Spleen (tissue), 11 donors: ENCODE data around the gene ETV6. TPM values are rescaled to one million over a fixed set of nuclear protein-coding genes. Genes with fewer than 3 reads are reported as not detected.

Source experiments
- DNase-seq: peaks from one replicate; pipeline ENCODE4 v3.0.0-alpha.2; 2020
- H3K27ac ChIP-seq, 8 donors: fragments of 200-600 bp; sonication (generic) in 7 of 8; 1 replicate in 4 of 8; 2 replicates in 4 of 8; pipeline versions ENCODE4 v1.5.0 to v1.8.0; 2016 to 2021; ENCODE audit warnings: inconsistent platforms in 4 of 8, mild to moderate bottlenecking in 4 of 8, moderate library complexity in 1 of 8
- H3K27me3 ChIP-seq, 7 donors: fragments of 200-600 bp; sonication (generic) in 6 of 7; replicated peaks in 1 of 7; 1 replicate in 4 of 7; 2 replicates in 3 of 7; pipeline versions ENCODE4 v1.5.0 to v1.8.0; 2016 to 2021; ENCODE audit warnings: inconsistent platforms in 3 of 7, mild to moderate bottlenecking in 1 of 7
- H3K36me3 ChIP-seq, 6 donors: fragments of 200-600 bp; sonication (generic) in 5 of 6; 1 replicate in 4 of 6; 2 replicates in 2 of 6; pipeline versions ENCODE4 v1.5.0 to v1.8.0; 2016 to 2021; ENCODE audit warnings: inconsistent platforms in 2 of 6
- H3K4me1 ChIP-seq, 6 donors: fragments of 200-600 bp; sonication (generic) in 5 of 6; 1 replicate in 3 of 6; 2 replicates in 3 of 6; pipeline versions ENCODE4 v1.5.0 to v1.8.0; 2016 to 2021; ENCODE audit warnings: inconsistent platforms in 3 of 6
- H3K4me3 ChIP-seq, 8 donors: fragments of 200-600 bp; sonication (generic) in 7 of 8; 1 replicate in 4 of 8; 2 replicates in 4 of 8; pipeline versions ENCODE4 v1.5.0 to v1.8.0; 2016 to 2021; ENCODE audit warnings: inconsistent platforms in 4 of 8, mild to moderate bottlenecking in 4 of 8, moderate library complexity in 2 of 8
- H3K9me3 ChIP-seq, 8 donors: fragments of 200-600 bp; sonication (generic) in 7 of 8; 1 replicate in 4 of 8; 2 replicates in 4 of 8; pipeline versions ENCODE4 v1.5.0 to v1.8.0; 2016 to 2021; ENCODE audit warnings: inconsistent platforms in 4 of 8
- CTCF ChIP-seq, 11 experiments: fragments of 200-600 bp in 7 of 11; fragments of 450-650 bp in 4 of 11; sonication (generic) in 4 of 11; IDR thresholded peaks in 8 of 11; conservative IDR thresholded peaks in 3 of 11; 1 replicate in 7 of 11; 2 replicates in 4 of 11; pipeline versions ENCODE4 v1.4.0 to v1.8.0; 2016 to 2021; ENCODE audit warnings: antibody characterized with exemption in 11 of 11, inconsistent platforms in 4 of 11, mild to moderate bottlenecking in 1 of 11
- POLR2A ChIP-seq, 3 donors: fragments of 450-650 bp; IDR thresholded peaks; one replicate each; pipeline ENCODE4 v1.5.1; 2017; ENCODE audit warnings: antibody characterized with exemption in 3 of 3, mild to moderate bottlenecking in 1 of 3
- POLR2AphosphoS5 ChIP-seq, 3 donors: sonication (generic); formaldehyde crosslinking; IDR thresholded peaks; one replicate each; pipeline ENCODE4 v1.5.1; 2017; ENCODE audit warnings: antibody characterized with exemption in 3 of 3
- WGBS, 5 donors: extraction: QIAGEN DNeasy Blood & Tissue Kit in 3 of 5; methylation state at CpG; one replicate each; pipeline versions ENCODE4 v1.1.5 to v1.1.7; 2013 to 2018; 5-methylcytosine and 5-hydroxymethylcytosine counted together
- intact Hi-C: fragments of 100-400 bp; cut with DNase I; formaldehyde crosslinking; loops from one replicate; pipeline ENCODE4 v1.15.0; 2023; ENCODE audit warnings: low total_unique reads
- polyA plus RNA-seq, 3 donors: library from polyadenylated mRNA; stranded (reverse); fragments of 200-250 nt; gene quantifications; one replicate each; pipeline ENCODE4 v1.2.1, GENCODE V29; 2013
- total RNA-seq, 7 donors: library from RNA; depleted of rRNA in 3 of 7; stranded (reverse); fragments of >200 nt in 3 of 7; fragmentation: NEBNext Ultra II Directional in 4 of 7; extraction: Animal tissue kit (Norgen Biotek cat#: 25700) in 4 of 7; gene quantifications; one replicate each; pipeline versions ENCODE4 v1.1.0 to v1.2.1, GENCODE V29; 2016 to 2021
- donor health status: healthy with polysubstance abuse.
- donor health status: DM: no; HTN: no; CAD: no; lungs with moderate emphysema.
- donor health status: DM: no; HTN: no; CAD: no.
- donor health status: Bipolar disorder and iron deficiency.
- donor health status: healthy.
- donor health status: DM: no; HTN: no; CAD: no.
- donor health status: DM: yes; HTN: yes; CAD: no.

Gene ETV6
- total and polyA plus RNA-seq, 10 donors: 7.2 to 116 (median 57.8) TPM

- intact Hi-C loops: no loop called here
- WGBS, 5 donors: 47 to 68% (median 52%) methylated on average over 5 of the region's 5 CpGs
- peak overlapping the region; percentile 33 to 81 (median 78) for H3K27ac ChIP-seq
- no peak overlapping the region for H3K4me3 ChIP-seq
- H3K27me3 ChIP-seq: no peaks in the 10 kb centered on the region
- peaks cover 4 to 20% (median 17%) of the 10 kb centered on the region in 8 donors for H3K9me3 ChIP-seq
- TF ChIP-seq CTCF (IDR thresholded peaks at IDR 0.05 in 8 of 11, conservative IDR thresholded peaks at IDR 0.05 in 3 of 11) (no peak), POLR2A (IDR thresholded peaks at IDR 0.05) (no peak), POLR2AphosphoS5 (IDR thresholded peaks at IDR 0.05) (no peak)
- peaks cover 0 to 80% (median 8%) of the 10 kb centered on the region in 6 donors for H3K36me3 ChIP-seq
- H3K4me1 ChIP-seq: peaks cover 20 to 50% (median 38%) of the 10 kb centered on the region in 6 donors
- DNase-seq: no peak
Measured at GRCh38 chr12:11862798-11863197, 213.3 kb downstream of the ETV6 start.

- peak overlapping the region; percentile 33 to 81 (median 78) for H3K27ac ChIP-seq
- WGBS, 5 donors: 33 to 59% (median 45%) methylated on average over 5 of the region's 5 CpGs
- DNase-seq: no peak
- no peak overlapping the region for H3K4me3 ChIP-seq
- peaks cover 20 to 50% (median 38%) of the 10 kb centered on the region in 6 donors for H3K4me1 ChIP-seq
- intact Hi-C loops: no loop called here
- no peaks in the 10 kb centered on the region for H3K27me3 ChIP-seq
- peaks cover 0 to 82% (median 10%) of the 10 kb centered on the region in 6 donors for H3K36me3 ChIP-seq
- H3K9me3 ChIP-seq: peaks cover 4 to 20% (median 17%) of the 10 kb centered on the region in 8 donors
- TF ChIP-seq POLR2A (IDR thresholded peaks at IDR 0.05) (no peak), CTCF (IDR thresholded peaks at IDR 0.05 in 8 of 11, conservative IDR thresholded peaks at IDR 0.05 in 3 of 11) (no peak), POLR2AphosphoS5 (IDR thresholded peaks at IDR 0.05) (peak in 1 of 3 donors; percentile 45)
Measured at GRCh38 chr12:11863478-11863906, 214.0 kb downstream of the ETV6 start.

- intact Hi-C loops: no loop called here
- Histone ChIP-seq H3K27ac (peak overlapping the region; percentile 33 to 81 (median 78)), H3K4me1 (peaks cover 20 to 50% (median 38%) of the 10 kb centered on the region in 6 donors), H3K36me3 (peaks cover 0 to 83% (median 15%) of the 10 kb centered on the region in 6 donors), H3K9me3 (peaks cover 4 to 20% (median 17%) of the 10 kb centered on the region in 8 donors), H3K27me3 (no peaks in the 10 kb centered on the region), H3K4me3 (no peak overlapping the region)
- peak in 1 of 3 donors; percentile 44 for TF ChIP-seq POLR2AphosphoS5 (IDR thresholded peaks at IDR 0.05)
- no peak for TF ChIP-seq POLR2A (IDR thresholded peaks at IDR 0.05)
- TF ChIP-seq CTCF (IDR thresholded peaks at IDR 0.05 in 8 of 11, conservative IDR thresholded peaks at IDR 0.05 in 3 of 11): no peak
- 33 to 47% (median 40%) methylated on average over 3 of the region's 3 CpGs for WGBS, 5 donors
- no peak for DNase-seq
Measured at GRCh38 chr12:11863988-11864387, 214.5 kb downstream of the ETV6 start.

- H3K36me3 ChIP-seq: peaks cover 0 to 84% (median 31%) of the 10 kb centered on the region in 6 donors
- no peaks in the 10 kb centered on the region for H3K27me3 ChIP-seq
- H3K4me3 ChIP-seq: no peak overlapping the region
- H3K4me1 ChIP-seq: peaks cover 18 to 40% (median 33%) of the 10 kb centered on the region in 6 donors
- H3K9me3 ChIP-seq: peaks cover 4 to 20% (median 17%) of the 10 kb centered on the region in 8 donors
- intact Hi-C loops: no loop called here
- no peak overlapping the region for H3K27ac ChIP-seq
- 94 to 99% (median 97%) methylated on average over 4 of the region's 4 CpGs for WGBS, 5 donors
- no peak for DNase-seq
- TF ChIP-seq POLR2AphosphoS5 (IDR thresholded peaks at IDR 0.05) (no peak), CTCF (IDR thresholded peaks at IDR 0.05 in 8 of 11, conservative IDR thresholded peaks at IDR 0.05 in 3 of 11) (no peak), POLR2A (IDR thresholded peaks at IDR 0.05) (no peak)
Measured at GRCh38 chr12:11865824-11866223, 216.3 kb downstream of the ETV6 start.
